GM19193 (cell line): ENCODE data around the gene SLC25A29.

Source experiments
- POLR2A ChIP-seq: IDR thresholded peaks from 4 replicates; pipeline ENCODE4 v1.6.1; 2011; ENCODE audit not compliant: insufficient read depth, insufficient read length; ENCODE audit errors: extremely low read depth

Gene SLC25A29, protein sequence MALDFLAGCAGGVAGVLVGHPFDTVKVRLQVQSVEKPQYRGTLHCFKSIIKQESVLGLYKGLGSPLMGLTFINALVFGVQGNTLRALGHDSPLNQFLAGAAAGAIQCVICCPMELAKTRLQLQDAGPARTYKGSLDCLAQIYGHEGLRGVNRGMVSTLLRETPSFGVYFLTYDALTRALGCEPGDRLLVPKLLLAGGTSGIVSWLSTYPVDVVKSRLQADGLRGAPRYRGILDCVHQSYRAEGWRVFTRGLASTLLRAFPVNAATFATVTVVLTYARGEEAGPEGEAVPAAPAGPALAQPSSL

DNA sequence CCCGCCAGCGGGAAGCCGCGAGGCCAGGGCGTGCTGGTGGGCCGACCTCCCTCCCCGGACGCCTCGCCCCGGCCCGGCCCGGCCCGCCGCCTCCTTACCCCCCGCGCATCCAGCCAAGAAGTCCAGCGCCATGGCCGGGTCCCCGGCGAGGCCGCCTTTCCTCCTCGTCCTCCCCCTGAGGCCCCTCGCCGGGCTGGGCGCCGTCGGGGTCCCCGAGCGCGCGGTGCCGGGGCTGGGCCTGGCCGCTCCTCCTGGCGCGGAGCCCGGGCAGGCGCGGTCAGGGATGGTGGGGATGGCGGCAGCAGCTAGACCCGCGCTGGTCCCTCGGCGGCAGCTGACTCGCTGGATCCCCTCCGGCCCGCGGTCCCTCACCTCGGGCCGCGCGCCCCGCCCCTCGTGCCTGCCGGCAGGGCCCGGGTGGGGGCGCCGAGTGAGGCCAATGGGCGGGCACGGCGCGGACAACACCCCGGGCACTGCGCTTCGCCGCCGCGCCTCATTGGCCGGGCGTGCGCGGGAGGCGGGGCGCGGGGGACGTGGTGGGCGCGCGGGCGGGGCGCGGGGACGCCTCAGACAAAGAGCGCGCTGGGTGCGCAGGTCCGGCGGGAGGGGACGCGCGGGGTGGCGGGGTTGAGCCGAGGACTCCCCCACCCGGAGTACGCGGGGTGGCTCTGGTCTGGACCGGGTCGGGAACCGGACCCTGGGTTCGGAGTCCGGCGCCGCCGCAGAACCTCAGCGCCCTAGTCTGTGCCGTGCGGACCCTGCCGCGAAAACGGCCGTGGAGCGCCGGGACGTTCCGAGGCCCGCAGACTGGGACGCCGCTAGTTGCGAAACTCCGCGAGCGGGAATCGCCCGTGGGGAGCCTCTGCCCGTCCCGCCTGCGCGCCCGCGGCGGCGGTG is at the start of gene SLC25A29:
SLC25A29 (minus strand) TSS at position 344 of the 897 bp plus-strand sequence; CDS start at position 132, 212 bp downstream.
- TF ChIP-seq POLR2A, result no peak

- no peak for TF ChIP-seq POLR2A
These were observed 44.7 kb upstream of the SLC25A29 start for GRCh38 chr14:100350986-100351385.

GRCh38 chr14:100350276-100350926 is 44.2 kb upstream of the SLC25A29 start:
- no peak for TF ChIP-seq POLR2A

- TF ChIP-seq POLR2A, result no peak
These were observed 42.8 kb upstream of the SLC25A29 start for GRCh38 chr14:100348784-100349685.

DNA sequence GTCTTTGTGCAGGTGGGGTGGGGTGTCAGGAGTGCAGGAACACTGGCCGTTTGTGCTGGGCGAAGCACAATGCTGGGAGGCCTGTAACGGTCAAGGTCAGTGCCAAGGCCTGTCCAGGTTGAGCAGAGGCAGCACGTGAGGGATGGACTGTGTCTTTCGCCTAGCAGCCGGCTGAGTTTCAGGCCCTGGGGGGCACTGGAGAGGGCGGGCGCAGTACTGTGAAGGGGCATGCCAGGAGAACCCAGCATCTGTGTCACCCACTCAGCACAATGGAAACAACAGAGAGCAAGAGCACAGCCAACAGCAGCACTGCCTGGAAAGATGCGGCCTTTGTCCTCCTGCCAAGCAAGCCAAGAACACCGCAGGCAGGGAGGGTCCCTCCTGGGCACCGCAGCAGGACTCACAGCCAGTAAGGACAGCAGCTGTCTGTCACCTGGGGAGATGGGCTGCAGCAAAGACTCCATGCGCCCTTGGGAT is 42.0 kb upstream of the SLC25A29 start:
- no peak for TF ChIP-seq POLR2A

DNA sequence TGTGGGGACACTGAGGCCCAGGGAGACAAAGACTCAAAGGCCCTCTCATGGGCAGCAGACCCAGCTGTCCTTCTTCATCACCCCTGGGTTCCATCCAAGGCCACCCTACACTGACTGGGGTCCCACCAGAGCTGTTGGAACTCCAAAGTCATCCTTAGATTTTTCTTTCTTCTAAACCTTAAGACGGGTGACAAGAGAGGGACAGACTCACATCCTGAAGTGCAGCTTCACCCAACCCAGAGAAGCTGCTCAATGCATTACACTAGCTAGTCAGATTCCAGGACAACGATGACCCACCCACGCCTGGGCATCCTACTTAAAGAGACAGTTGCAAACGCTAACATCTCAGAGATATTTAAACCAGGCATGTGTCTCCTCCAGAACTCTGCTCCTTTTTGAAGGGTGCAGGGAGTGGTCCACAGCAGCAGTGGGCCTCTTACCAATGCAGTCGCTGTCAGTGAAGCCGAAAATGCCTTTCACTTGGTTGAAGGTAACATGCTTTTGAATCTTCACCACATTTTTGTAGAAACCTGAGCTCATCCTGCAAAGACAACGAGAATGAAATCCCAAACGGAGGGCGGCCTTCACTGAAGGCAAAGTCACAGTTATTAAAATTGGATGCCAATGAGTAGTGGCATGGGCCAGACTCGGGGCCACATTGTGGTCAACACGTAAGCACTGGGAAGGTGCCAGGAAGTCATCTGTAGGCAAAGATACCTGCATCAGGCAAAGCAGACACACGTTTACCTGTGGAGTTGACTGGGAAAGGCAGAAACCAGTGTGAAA is 40.3 kb upstream of the SLC25A29 start:
- no peak for TF ChIP-seq POLR2A

DNA sequence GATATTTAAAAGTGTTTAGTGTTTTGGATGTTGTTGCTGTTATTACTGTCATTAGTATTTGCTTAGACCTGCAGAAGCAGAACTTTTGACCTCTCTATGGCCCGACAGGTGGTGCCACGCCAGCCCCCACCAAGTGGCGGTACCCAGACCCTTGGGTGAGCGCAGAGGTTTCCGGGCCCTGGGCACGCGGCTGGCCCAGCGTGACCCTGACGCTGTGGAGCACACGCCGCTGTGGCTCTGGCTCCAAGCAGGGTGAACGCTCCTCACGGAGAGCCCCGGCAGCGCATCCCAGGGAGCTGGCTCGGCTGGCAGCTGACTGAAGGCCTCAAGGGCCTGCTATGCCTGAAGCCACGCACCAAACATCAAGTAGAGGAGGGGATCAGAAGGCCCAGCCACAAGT is 39.5 kb upstream of the SLC25A29 start:
- no peak for TF ChIP-seq POLR2A

GRCh38 chr14:100342195-100342594 is 36.0 kb upstream of the SLC25A29 start:
- no peak for TF ChIP-seq POLR2A

DNA sequence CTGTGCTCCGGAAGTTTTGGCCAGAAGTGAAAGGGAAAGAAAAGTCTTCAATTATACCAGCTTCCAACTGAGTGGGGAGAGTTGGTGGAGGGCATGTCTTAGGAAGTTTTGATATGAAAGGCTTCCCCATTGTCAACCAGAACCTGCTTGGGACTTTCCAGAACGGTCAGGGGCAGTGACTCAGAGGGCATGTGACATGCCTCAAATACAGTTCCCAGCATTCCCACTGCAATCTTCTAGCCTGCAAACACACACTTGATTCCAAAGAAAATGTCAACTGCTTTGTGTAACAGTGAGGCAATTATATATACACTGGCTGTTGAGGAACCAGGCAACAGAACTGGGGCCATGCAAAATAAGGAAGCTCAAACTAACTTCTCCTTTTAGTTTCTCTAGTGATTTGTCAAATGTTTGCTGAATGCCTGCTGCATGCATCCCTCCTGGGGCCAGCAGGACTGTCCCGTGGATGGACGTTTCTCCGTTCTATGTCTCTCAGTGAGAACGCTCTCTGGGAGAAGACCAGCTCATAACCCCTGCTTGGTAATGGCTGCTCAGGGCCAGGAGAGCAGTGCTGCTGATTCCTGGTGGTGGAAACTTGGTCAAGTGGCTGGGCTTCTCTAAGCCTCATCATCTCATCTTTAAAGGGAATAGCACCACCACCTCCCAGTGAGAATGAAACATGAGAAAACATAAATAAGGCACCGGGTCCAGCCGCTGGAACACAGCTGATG is 35.2 kb upstream of the SLC25A29 start:
- no peak for TF ChIP-seq POLR2A

GRCh38 chr14:100340423-100340813 is 34.2 kb upstream of the SLC25A29 start:
- no peak for TF ChIP-seq POLR2A

- peak; percentile 21 for TF ChIP-seq POLR2A
These were observed 33.6 kb upstream of the SLC25A29 start for GRCh38 chr14:100339766-100340422.
